Glutamatergic neuron (in vitro differentiated cells): ENCODE data around the gene VSIG8. TPM values are rescaled to one million over a fixed set of nuclear protein-coding genes. Genes with fewer than 3 reads are reported as not detected.

ENCODE experiments used
- DNase-seq: peaks from one replicate; pipeline ENCODE4 v3.0.0; 2022
- H3K27ac Mint-ChIP-seq: one replicate; pipeline ENCODE4 v1.8.0; 2020; ENCODE audit warnings: mild to moderate bottlenecking, mixed read lengths, inconsistent platforms; ENCODE audit not compliant: unreplicated experiment
- H3K27me3 Mint-ChIP-seq: one replicate; pipeline ENCODE4 v1.8.0; 2020; ENCODE audit warnings: mild to moderate bottlenecking, moderate library complexity, mixed read lengths, inconsistent platforms; ENCODE audit not compliant: unreplicated experiment
- H3K36me3 Mint-ChIP-seq: one replicate; pipeline ENCODE4 v1.8.0; 2020; ENCODE audit warnings: mild to moderate bottlenecking, mixed read lengths, inconsistent platforms; ENCODE audit not compliant: unreplicated experiment
- H3K4me1 Mint-ChIP-seq: one replicate; pipeline ENCODE4 v1.8.0; 2020; ENCODE audit warnings: mild to moderate bottlenecking, low read depth, mixed read lengths, inconsistent platforms; ENCODE audit not compliant: unreplicated experiment
- H3K4me3 Mint-ChIP-seq: one replicate; pipeline ENCODE4 v1.8.0; 2020; ENCODE audit warnings: mild to moderate bottlenecking, mixed read lengths, inconsistent platforms; ENCODE audit not compliant: unreplicated experiment
- H3K9me3 Mint-ChIP-seq: one replicate; pipeline ENCODE4 v1.8.0; 2020; ENCODE audit warnings: mild to moderate bottlenecking, moderate library complexity, mixed read lengths, inconsistent platforms; ENCODE audit not compliant: unreplicated experiment
- microRNA-seq: library from miRNA; unstranded; fragments of <30 nt; microRNA quantifications from one replicate; pipeline ENCODE4, GENCODE V29; 2020; ENCODE audit not compliant: unreplicated experiment
- total RNA-seq: library from RNA; stranded (reverse); fragmentation: NEBNext Ultra II Directional; extraction: Animal tissue kit (Norgen Biotek cat#: 25700); gene quantifications from one replicate; pipeline ENCODE4 v1.2.1, GENCODE V29; 2021; ENCODE audit not compliant: unreplicated experiment
- TF ChIP-seq, protein P1 (sequence below): fragments of 200-600 bp; sonication (generic); IDR thresholded peaks from one replicate; pipeline ENCODE4 v1.5.0; 2021; ENCODE audit not compliant: partially characterized antibody, unreplicated experiment

Gene VSIG8
- total RNA-seq, 1 donor from 2014 or later: not detected

DNA sequence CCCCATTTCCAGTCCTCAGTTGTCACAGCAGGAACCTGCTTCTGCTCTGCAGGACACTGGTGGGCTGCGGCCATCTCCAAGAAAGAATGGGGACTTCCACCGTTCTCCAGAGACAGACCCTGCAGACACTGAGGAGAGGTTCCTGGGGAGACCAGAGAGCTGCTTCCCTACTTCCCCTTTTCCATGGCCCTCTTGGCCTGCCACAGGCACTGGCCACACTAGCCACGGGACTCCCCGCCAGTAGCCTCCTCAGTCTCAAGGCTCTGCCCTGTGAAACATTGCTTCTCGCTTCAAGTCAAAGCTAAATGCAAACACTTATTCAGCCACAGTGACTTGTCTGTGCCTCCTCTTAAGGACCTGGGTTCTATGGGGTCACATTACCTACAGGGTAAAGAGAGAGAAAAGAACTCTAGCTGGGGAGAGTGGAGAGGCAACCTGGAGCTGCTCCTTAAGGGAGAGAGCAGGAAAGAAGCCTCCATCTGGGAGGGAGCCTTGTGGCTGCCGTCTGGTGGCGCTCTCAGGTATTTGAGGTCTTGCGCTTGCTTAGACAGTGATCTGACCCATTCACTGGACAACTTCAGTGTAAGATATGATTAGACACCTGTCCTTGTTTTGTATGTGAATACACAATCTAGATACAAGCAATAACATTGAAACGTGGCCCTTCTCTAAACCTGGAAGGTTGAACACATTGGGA lies 41.1 kb downstream of the VSIG8 start:
- DNase-seq: peak; percentile 78
- H3K9me3 Mint-ChIP-seq: peaks cover 18% of the 10 kb centered on the region
- peak overlapping the region; percentile 16 for H3K4me3 Mint-ChIP-seq
- H3K27ac Mint-ChIP-seq: no peak overlapping the region
- peaks cover 32% of the 10 kb centered on the region for H3K4me1 Mint-ChIP-seq
- peaks cover 17% of the 10 kb centered on the region for H3K27me3 Mint-ChIP-seq
- H3K36me3 Mint-ChIP-seq: no peaks in the 10 kb centered on the region
- TF ChIP-seq, protein P1, sequence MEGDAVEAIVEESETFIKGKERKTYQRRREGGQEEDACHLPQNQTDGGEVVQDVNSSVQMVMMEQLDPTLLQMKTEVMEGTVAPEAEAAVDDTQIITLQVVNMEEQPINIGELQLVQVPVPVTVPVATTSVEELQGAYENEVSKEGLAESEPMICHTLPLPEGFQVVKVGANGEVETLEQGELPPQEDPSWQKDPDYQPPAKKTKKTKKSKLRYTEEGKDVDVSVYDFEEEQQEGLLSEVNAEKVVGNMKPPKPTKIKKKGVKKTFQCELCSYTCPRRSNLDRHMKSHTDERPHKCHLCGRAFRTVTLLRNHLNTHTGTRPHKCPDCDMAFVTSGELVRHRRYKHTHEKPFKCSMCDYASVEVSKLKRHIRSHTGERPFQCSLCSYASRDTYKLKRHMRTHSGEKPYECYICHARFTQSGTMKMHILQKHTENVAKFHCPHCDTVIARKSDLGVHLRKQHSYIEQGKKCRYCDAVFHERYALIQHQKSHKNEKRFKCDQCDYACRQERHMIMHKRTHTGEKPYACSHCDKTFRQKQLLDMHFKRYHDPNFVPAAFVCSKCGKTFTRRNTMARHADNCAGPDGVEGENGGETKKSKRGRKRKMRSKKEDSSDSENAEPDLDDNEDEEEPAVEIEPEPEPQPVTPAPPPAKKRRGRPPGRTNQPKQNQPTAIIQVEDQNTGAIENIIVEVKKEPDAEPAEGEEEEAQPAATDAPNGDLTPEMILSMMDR: peak; percentile 69

DNA sequence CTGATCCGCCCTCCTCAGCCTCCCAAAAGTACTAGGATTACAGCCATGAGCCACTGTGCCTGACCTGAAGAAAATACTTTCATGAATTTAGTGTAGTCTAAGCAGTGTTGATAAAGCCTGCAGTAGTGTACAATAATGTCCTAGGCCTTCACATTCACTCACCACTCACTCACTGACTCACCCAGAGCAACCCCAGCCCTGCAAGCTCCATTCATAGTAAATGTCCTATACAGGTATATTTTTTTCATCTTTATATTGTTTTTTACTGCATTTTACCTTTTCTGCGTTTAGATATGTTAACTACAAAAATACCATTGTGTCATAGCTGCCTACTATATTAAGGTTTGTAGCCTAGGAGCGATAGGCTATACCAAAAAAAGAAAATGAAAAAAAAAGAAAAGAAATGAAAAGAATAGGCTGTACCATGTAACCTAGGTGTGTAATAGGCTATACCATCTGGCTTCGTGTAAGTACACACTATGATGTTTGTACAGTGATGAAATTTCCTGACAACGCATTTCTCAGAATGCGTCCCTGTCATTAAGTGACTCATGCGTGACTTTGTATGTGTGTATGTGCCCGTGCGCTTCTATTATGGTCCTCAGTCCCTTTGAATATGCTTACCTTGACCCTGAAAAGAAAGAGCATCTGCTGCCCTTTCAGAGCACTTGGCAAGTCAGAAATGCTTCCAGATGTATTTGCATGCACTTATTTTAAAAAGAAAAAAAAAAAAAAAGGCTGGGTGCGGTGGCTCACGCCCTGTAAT lies 45.0 kb downstream of the VSIG8 start:
- no peaks in the 10 kb centered on the region for H3K36me3 Mint-ChIP-seq
- peaks cover 17% of the 10 kb centered on the region for H3K4me1 Mint-ChIP-seq
- H3K4me3 Mint-ChIP-seq: no peak overlapping the region
- TF ChIP-seq, protein P1: no peak
- H3K27me3 Mint-ChIP-seq: peaks cover 6% of the 10 kb centered on the region
- DNase-seq: no peak
- H3K27ac Mint-ChIP-seq: no peak overlapping the region
- no peaks in the 10 kb centered on the region for H3K9me3 Mint-ChIP-seq

DNA sequence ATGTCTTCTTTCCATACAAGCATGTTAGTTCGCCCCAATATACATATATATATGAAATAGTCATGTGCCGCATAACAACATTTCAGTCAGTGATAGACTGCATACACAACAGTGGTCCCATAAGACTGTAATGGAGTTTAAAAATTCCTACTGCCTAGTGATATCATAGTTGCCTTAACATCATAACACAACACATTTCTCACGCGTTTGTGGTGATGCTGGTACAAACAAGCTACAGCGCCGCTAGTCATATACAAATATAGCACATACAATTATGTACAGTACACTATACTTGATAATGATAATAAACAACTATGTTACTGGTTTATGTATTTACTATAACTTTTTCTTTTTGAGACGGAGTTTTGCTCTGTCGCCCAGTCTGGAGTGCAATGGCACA lies 46.5 kb downstream of the VSIG8 start:
- H3K9me3 Mint-ChIP-seq: no peaks in the 10 kb centered on the region
- TF ChIP-seq, protein P1: no peak
- H3K27me3 Mint-ChIP-seq: peaks cover 5% of the 10 kb centered on the region
- DNase-seq: no peak
- peaks cover 7% of the 10 kb centered on the region for H3K4me1 Mint-ChIP-seq
- no peak overlapping the region for H3K27ac Mint-ChIP-seq
- H3K4me3 Mint-ChIP-seq: no peak overlapping the region
- no peaks in the 10 kb centered on the region for H3K36me3 Mint-ChIP-seq

DNA sequence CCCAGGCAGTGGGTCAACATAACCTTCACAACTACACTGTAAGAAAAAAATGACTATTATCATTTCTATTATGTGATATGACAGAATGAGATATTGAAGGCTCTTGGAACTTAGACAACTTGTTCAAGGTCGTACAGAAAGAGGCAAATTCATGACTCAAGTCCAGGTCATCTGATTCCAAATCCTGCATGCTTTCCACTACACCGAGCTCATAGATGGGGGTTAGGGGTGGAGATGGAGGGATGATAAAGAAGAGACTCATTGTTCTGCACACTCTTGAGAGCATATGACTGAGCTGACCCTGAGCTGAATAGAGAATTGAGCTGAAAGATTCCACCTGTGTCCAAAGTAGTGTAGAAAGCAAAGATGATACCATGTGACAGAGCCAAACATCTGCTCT lies 57.5 kb downstream of the VSIG8 start:
- H3K9me3 Mint-ChIP-seq: no peaks in the 10 kb centered on the region
- H3K4me3 Mint-ChIP-seq: no peak overlapping the region
- no peak overlapping the region for H3K27ac Mint-ChIP-seq
- peaks cover 6% of the 10 kb centered on the region for H3K36me3 Mint-ChIP-seq
- no peaks in the 10 kb centered on the region for H3K4me1 Mint-ChIP-seq
- DNase-seq: no peak
- peaks cover 9% of the 10 kb centered on the region for H3K27me3 Mint-ChIP-seq
- TF ChIP-seq, protein P1: no peak

Small RNA genes lying within 50 kb of the gene (microRNA-seq; reads per million reads assigned to microRNA genes)
- not detected for gene MIR4259

Other genes with a start within 250 kb of the VSIG8 start
- gene CRP, start 148.1 kb downstream of the VSIG8 start, total RNA-seq: not detected
- gene DUSP23, start 81.7 kb downstream of the VSIG8 start, total RNA-seq: 11.6 TPM
- not detected for gene FCRL6, start 60.3 kb downstream of the VSIG8 start, total RNA-seq
- gene SLAMF8, start 35.8 kb downstream of the VSIG8 start, total RNA-seq: not detected
- gene CFAP45, start 37.5 kb upstream of the VSIG8 start, total RNA-seq: 0.49 TPM
- 160 TPM for gene TAGLN2, start 62.9 kb upstream of the VSIG8 start, total RNA-seq
- 23.4 TPM for gene IGSF9, start 83.0 kb upstream of the VSIG8 start, total RNA-seq
- gene SLAMF9, start 91.6 kb upstream of the VSIG8 start, total RNA-seq: not detected
- 5.9 TPM for gene PIGM, start 169.3 kb upstream of the VSIG8 start, total RNA-seq
- not detected for gene KCNJ10, start 207.5 kb upstream of the VSIG8 start, total RNA-seq
- gene KCNJ9, start 218.9 kb upstream of the VSIG8 start, total RNA-seq: 2.0 TPM
- gene IGSF8, start 236.0 kb upstream of the VSIG8 start, total RNA-seq: 45.9 TPM